ENCODE results near the gene MATK. TPM values are rescaled to one million over a fixed set of nuclear protein-coding genes. Genes with fewer than 3 reads are reported as not detected.

MATK gene
- polyA plus RNA-seq, 1 donor = 2.7 TPM

GRCh38 chr19:3788996-3789778 lies 3.0 kb upstream of the MATK start:
- DNase-seq = no peak

- no peak for DNase-seq
These were observed 687 bp downstream of the MATK start for GRCh38 chr19:3785451-3785937.

- DNase-seq = no peak
These were observed 1.4 kb downstream of the MATK start for GRCh38 chr19:3784607-3785450.

- DNase-seq = no peak
These were observed 2.3 kb downstream of the MATK start for GRCh38 chr19:3783660-3784584.

- no peak for DNase-seq
These were observed 3.3 kb downstream of the MATK start for GRCh38 chr19:3782903-3783302.

GRCh38 chr19:3782330-3782729 lies 3.9 kb downstream of the MATK start:
- no peak for DNase-seq

- no peak for DNase-seq
These were observed 4.6 kb downstream of the MATK start for GRCh38 chr19:3781603-3782002.

GRCh38 chr19:3780786-3781304 lies 5.3 kb downstream of the MATK start:
- no peak for DNase-seq

GRCh38 chr19:3778899-3779723 lies 7.1 kb downstream of the MATK start:
- DNase-seq = no peak

GRCh38 chr19:3778104-3778867 lies 7.9 kb downstream of the MATK start:
- no peak for DNase-seq

GRCh38 chr19:3776479-3777040 lies 9.6 kb downstream of the MATK start:
- no peak for DNase-seq

GRCh38 chr19:3775831-3776230 lies 10.3 kb downstream of the MATK start:
- DNase-seq = no peak

- no peak for DNase-seq
These were observed 10.8 kb downstream of the MATK start for GRCh38 chr19:3775374-3775711.

GRCh38 chr19:3774621-3775373 lies 11.4 kb downstream of the MATK start:
- DNase-seq = no peak

- no peak for DNase-seq
These were observed 12.2 kb downstream of the MATK start for GRCh38 chr19:3773814-3774515.

GRCh38 chr19:3771906-3772455 lies 14.2 kb downstream of the MATK start, which contains the start of gene RAX2:
TSS of gene RAX2 (minus strand) at chr19:3772228. CDS start at chr19:3771742, 486 bp downstream.
- no peak for DNase-seq

GRCh38 chr19:3771000-3771905 lies 14.9 kb downstream of the MATK start:
- DNase-seq = no peak
